HG03469 (cell line): ENCODE results near the gene RCAN1.
"Not testable (repeated sequence)": the region's sequence is repeated elsewhere in the genome, so short reads cannot be mapped to it uniquely, and the experiment has no call there.

Experiments used
- ATAC-seq: cut with Tn5 transposase; IDR thresholded peaks from one replicate; pipeline ENCODE4 v1.9.1; 2021; ENCODE audit warnings: mild to moderate bottlenecking, moderate library complexity, moderate number of reproducible peaks; ENCODE audit not compliant: unreplicated experiment

The RCAN1 gene

DNA sequence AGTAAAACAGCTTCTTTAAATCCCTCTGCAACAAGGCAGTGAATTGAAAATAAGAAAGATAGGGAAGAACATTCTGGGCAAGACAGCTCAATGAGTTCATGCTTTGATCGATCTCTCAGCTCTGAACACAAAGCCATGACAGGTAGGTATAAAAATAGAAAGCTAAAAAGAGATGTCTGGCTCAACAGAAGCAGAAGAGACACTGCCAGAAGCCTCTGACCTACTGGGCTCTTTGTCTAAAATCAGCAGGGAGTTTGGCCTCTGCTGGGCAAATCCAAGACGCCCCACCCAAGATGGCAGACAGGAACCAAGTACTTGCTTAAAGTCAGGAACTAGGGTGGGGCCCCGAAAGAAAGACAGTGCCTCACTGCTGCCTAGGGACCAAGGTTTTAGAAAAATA, 147.6 kb downstream of the RCAN1 start:
- ATAC-seq: not testable (repeated sequence)
